ENCODE measurements around the gene EEFSEC.

- TF ChIP-seq CTCF (IDR thresholded peaks at IDR 0.05) (no peak), POLR2A (IDR thresholded peaks at IDR 0.05) (no peak), POLR2AphosphoS5 (IDR thresholded peaks at IDR 0.05; ENCODE audit: insufficient read depth in 1 of 2, low read depth in 1 of 2) (no peak)
Measured at GRCh38 chr3:128277378-128278069, 124.2 kb downstream of the EEFSEC start.
